Panc1 (cell line): Measurements from ENCODE around the gene TTC16.

Experiments used
- POLR2AphosphoS5 ChIP-seq: IDR thresholded peaks from 2 replicates; pipeline ENCODE4 v1.6.1; 2012; ENCODE audit warnings: mild to moderate bottlenecking, low read depth, low read length, moderate library complexity
- TF ChIP-seq, protein P1 (sequence below): fragments of 450-650 bp; IDR thresholded peaks from 2 replicates; pipeline ENCODE4 v1.5.1; 2017; ENCODE audit warnings: mild to moderate bottlenecking

DNA sequence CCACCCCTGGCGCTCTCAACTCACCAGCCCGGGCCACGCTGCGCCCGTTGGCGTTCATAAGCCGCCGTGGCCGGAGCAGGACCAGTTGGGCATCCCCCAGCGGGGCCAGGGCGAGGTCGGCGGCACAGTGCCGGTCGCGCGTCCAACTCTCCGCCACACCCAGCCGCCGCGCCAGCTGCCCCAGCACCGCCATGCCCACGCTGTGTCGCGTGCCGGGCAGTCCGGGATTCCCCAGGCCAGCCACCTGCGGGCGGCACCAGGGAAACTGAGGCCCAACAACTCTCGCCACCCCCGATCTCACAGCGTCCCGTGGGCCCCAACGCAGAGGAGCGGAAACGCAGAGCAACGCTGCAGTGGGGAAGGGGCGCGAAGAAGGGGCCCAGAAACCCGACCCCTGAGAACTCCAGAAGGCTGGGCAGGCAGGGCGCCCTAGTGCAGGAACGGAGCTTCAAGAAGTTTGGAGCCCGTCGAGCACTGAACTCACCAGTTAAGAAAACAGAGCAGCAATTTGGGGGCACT lies 869 bp upstream of the TTC16 start:
- TF ChIP-seq POLR2AphosphoS5 = no peak
- TF ChIP-seq, protein P1, sequence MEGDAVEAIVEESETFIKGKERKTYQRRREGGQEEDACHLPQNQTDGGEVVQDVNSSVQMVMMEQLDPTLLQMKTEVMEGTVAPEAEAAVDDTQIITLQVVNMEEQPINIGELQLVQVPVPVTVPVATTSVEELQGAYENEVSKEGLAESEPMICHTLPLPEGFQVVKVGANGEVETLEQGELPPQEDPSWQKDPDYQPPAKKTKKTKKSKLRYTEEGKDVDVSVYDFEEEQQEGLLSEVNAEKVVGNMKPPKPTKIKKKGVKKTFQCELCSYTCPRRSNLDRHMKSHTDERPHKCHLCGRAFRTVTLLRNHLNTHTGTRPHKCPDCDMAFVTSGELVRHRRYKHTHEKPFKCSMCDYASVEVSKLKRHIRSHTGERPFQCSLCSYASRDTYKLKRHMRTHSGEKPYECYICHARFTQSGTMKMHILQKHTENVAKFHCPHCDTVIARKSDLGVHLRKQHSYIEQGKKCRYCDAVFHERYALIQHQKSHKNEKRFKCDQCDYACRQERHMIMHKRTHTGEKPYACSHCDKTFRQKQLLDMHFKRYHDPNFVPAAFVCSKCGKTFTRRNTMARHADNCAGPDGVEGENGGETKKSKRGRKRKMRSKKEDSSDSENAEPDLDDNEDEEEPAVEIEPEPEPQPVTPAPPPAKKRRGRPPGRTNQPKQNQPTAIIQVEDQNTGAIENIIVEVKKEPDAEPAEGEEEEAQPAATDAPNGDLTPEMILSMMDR = no peak
